Ectodermal cell (in vitro differentiated cells): ENCODE data around the gene ADH5.
"Not testable (repeated sequence)": the region's sequence is repeated elsewhere in the genome, so short reads cannot be mapped to it uniquely, and the experiment has no call there.

ENCODE experiments used
- H3K27ac ChIP-seq: 2 replicates; pipeline ENCODE4 v1.7.0; 2013; ENCODE audit warnings: mild to moderate bottlenecking, low read depth, low read length; ENCODE audit not compliant: insufficient read depth, poor library complexity, severe bottlenecking
- H3K27me3 ChIP-seq: 2 replicates; pipeline ENCODE4 v1.7.0; 2013; ENCODE audit warnings: mild to moderate bottlenecking, low read length; ENCODE audit not compliant: insufficient read depth, control insufficient read depth, poor library complexity, severe bottlenecking
- H3K36me3 ChIP-seq: one replicate; pipeline ENCODE4 v1.7.0; 2013; ENCODE audit warnings: low read length; ENCODE audit not compliant: control insufficient read depth, insufficient read depth
- H3K4me1 ChIP-seq: one replicate; pipeline ENCODE4 v1.7.0; 2013; ENCODE audit warnings: low read length; ENCODE audit not compliant: control insufficient read depth, insufficient read depth
- H3K4me3 ChIP-seq: 2 replicates; pipeline ENCODE4 v1.7.0; 2013; ENCODE audit warnings: low read depth, low read length, control low read depth; ENCODE audit not compliant: insufficient read depth
- H3K9me3 ChIP-seq: 2 replicates; pipeline ENCODE4 v1.7.0; 2013; ENCODE audit warnings: mild to moderate bottlenecking, low read length, moderate library complexity; ENCODE audit not compliant: control insufficient read depth
- WGBS, 2 experiments: methylation state at CpG; one replicate each; pipeline ENCODE4 v1.1.7; 2013; ENCODE audit warnings: missing lambda C conversion rate in 2 of 2; 5-methylcytosine and 5-hydroxymethylcytosine counted together

The ADH5 gene

GRCh38 chr4:99074816-99075215 lies 13.8 kb downstream of the ADH5 start:
- Histone ChIP-seq H3K36me3 (peaks cover 52% of the 10 kb centered on the region), H3K27ac (no peak overlapping the region), H3K27me3 (no peaks in the 10 kb centered on the region), H3K9me3 (no peaks in the 10 kb centered on the region), H3K4me3 (no peak overlapping the region), H3K4me1 (no peaks in the 10 kb centered on the region)
- WGBS, 2 experiments: 96 to 97% methylated on average over 7 of the region's 7 CpGs

DNA sequence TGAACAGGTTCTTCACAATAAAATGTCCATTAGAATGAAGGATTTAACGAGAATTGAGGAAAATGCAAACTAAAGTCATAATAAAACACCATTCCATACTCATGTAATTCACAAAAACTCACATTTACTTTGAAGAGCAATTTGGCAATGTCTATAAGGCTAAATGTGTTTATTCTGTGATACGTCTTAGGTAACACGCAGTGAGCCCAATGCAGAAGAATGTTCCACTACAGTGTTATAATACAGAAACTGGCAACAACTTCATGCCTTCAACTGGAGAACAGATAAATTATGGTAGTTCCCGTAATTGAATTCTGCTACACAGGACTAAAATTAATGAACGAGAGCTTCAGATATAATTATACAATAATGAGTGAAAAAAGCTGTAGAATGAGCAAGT lies 17.4 kb downstream of the ADH5 start:
- 88 to 98% methylated on average over 3 to 5 of the region's 5 CpGs for WGBS, 2 experiments
- Histone ChIP-seq H3K4me3 (no peak overlapping the region), H3K27me3 (no peaks in the 10 kb centered on the region), H3K27ac (no peak overlapping the region), H3K4me1 (no peaks in the 10 kb centered on the region), H3K9me3 (no peaks in the 10 kb centered on the region), H3K36me3 (peaks cover 38% of the 10 kb centered on the region)

DNA sequence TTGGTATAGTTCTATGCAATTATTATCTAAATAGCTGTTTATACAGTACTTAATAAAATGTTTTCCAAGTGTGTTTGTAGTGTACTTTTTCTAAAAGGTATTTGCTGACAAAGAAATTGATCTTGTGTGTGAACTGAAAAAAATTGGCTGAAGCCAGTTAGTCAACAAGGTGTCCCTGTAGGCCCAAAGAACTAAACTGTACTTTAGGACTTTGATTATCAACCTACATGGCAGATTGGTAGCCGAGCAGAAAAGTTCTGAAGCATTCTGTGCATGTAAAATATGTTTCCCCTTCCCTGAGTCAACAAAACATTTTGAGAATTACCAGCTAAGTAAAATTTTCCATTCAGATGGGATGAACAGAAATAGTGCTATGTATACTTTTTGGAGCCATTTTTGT lies 21.0 kb downstream of the ADH5 start:
- H3K4me1 ChIP-seq: no peaks in the 10 kb centered on the region
- 93 to 100% methylated on average over 1 of the region's 1 CpG for WGBS, 2 experiments
- no peak overlapping the region for H3K27ac ChIP-seq
- H3K4me3 ChIP-seq: no peak overlapping the region
- peaks cover 15% of the 10 kb centered on the region for H3K36me3 ChIP-seq
- no peaks in the 10 kb centered on the region for H3K27me3 ChIP-seq
- no peaks in the 10 kb centered on the region for H3K9me3 ChIP-seq

DNA sequence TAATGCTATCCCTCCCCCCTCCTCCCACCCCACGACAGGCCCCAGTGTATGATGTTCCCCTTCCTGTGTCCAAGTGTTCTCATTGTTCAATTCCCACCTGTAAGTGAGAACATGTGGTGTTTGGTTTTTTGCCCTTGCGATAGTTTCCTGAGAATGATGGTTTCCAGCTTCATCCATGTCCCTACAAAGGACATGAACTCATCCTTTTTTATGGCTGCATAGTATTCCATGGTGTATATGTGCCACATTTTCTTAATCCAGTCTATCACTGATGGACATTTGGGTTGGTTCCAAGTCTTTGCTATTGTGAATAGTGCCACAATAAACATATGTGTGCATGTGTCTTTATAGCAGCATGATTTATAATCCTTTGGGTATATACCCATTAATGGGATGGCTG lies 23.1 kb downstream of the ADH5 start:
- H3K27me3 ChIP-seq, H3K4me3 ChIP-seq, H3K4me1 ChIP-seq, H3K9me3 ChIP-seq, H3K27ac ChIP-seq, H3K36me3 ChIP-seq: not testable (repeated sequence)
- WGBS, 2 experiments: no CpG with 5 or more reads among the region's 2 CpGs

DNA sequence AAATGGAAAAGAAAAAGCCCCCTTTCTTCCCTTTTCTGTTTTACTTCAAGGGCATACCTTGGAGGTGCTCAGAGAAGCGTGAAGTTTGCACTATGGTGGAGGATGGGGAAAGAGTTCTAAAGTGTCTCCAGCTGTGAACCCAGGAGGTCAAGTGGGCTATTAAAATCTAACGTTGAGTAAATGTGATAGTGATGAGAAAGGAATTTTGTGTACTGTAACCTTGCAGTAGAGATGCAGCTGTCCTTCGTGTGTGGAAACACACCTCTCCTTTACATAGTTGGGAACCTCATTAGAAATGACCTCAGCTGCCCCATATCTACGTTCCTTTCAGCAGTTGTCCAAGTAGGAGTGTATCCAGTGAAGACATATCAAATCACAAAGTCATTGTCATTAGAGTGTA lies 26.5 kb downstream of the ADH5 start:
- WGBS, 2 experiments: 87 to 90% methylated on average over 4 of the region's 4 CpGs
- H3K4me3 ChIP-seq: no peak overlapping the region
- peaks cover 13% of the 10 kb centered on the region for H3K36me3 ChIP-seq
- no peak overlapping the region for H3K27ac ChIP-seq
- H3K9me3 ChIP-seq: no peaks in the 10 kb centered on the region
- no peaks in the 10 kb centered on the region for H3K4me1 ChIP-seq
- H3K27me3 ChIP-seq: no peaks in the 10 kb centered on the region

DNA sequence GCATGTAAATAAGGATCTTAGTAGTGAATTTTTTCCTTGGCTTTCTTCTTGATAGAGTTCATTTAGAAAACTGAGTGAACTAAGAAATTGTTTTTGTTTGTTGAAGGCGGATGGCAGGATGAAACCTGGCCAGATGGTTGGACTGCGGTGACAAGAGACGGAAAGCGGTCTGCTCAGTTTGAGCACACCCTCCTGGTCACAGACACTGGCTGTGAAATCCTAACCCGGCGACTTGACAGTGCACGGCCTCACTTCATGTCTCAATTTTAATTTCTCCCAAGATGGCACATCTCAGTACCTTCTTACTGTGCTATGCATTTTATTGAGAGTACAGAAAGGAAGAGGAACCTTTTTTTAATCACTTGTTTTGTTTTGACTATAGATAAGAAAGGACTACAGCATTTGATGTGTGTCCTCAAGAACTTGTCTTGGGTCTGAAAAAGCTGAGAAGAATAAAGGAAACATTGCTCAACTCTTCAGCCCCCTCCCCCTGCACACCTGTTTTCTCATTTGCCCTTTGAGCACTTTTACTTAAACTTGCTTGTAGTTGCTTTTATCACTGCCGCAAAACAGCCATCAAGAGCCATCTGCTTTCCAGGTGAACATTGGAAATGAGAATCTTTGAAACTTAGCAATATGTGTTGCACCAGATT lies 27.4 kb downstream of the ADH5 start:
- Histone ChIP-seq H3K4me3 (no peak overlapping the region), H3K4me1 (no peaks in the 10 kb centered on the region), H3K27me3 (no peaks in the 10 kb centered on the region), H3K36me3 (peaks cover 13% of the 10 kb centered on the region), H3K9me3 (no peaks in the 10 kb centered on the region), H3K27ac (no peak overlapping the region)
- 96 to 97% methylated on average over 8 of the region's 8 CpGs for WGBS, 2 experiments

GRCh38 chr4:99059550-99059949 lies 29.0 kb downstream of the ADH5 start:
- no peaks in the 10 kb centered on the region for H3K9me3 ChIP-seq
- no peaks in the 10 kb centered on the region for H3K4me1 ChIP-seq
- peaks cover 13% of the 10 kb centered on the region for H3K36me3 ChIP-seq
- 95 to 96% methylated on average over 1 of the region's 1 CpG for WGBS, 2 experiments
- no peak overlapping the region for H3K4me3 ChIP-seq
- no peak overlapping the region for H3K27ac ChIP-seq
- no peaks in the 10 kb centered on the region for H3K27me3 ChIP-seq

- no peak overlapping the region for H3K27ac ChIP-seq
- no peak overlapping the region for H3K4me3 ChIP-seq
- H3K36me3 ChIP-seq: peaks cover 13% of the 10 kb centered on the region
- no peaks in the 10 kb centered on the region for H3K9me3 ChIP-seq
- no peaks in the 10 kb centered on the region for H3K4me1 ChIP-seq
- 91 to 99% methylated on average over 2 of the region's 2 CpGs for WGBS, 2 experiments
- no peaks in the 10 kb centered on the region for H3K27me3 ChIP-seq
Observed at GRCh38 chr4:99058228-99058627, 30.4 kb downstream of the ADH5 start.

GRCh38 chr4:99054428-99054994 lies 34.1 kb downstream of the ADH5 start:
- H3K27me3 ChIP-seq: no peaks in the 10 kb centered on the region
- no peaks in the 10 kb centered on the region for H3K4me1 ChIP-seq
- 81 to 89% methylated on average over 1 to 3 of the region's 3 CpGs for WGBS, 2 experiments
- no peak overlapping the region for H3K27ac ChIP-seq
- no peak overlapping the region for H3K4me3 ChIP-seq
- no peaks in the 10 kb centered on the region for H3K9me3 ChIP-seq
- H3K36me3 ChIP-seq: peaks cover 38% of the 10 kb centered on the region

DNA sequence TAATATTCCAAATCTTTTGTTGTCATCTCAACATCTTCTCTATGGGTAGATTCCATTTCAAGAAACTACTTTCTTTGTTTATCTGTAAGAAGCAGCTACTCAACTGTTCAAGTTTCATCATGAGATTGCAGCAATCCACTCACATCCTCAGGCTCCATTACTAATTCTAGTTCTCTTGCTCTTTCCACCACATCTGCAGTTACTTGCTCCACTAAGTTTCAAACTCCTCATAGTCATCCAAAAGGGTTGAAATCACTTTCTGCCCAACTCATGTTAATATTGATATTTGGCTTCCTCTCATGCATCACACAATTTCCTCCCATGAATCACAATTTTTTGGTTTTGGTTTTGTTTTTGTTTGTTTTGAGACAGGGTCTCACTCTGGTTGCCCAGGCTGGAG lies 35.7 kb downstream of the ADH5 start:
- Histone ChIP-seq H3K36me3 (peaks cover 38% of the 10 kb centered on the region), H3K4me1 (no peaks in the 10 kb centered on the region), H3K4me3 (no peak overlapping the region), H3K9me3 (no peaks in the 10 kb centered on the region), H3K27ac (no peak overlapping the region), H3K27me3 (no peaks in the 10 kb centered on the region)

GRCh38 chr4:99047710-99048109 lies 40.9 kb downstream of the ADH5 start:
- Histone ChIP-seq H3K4me3 (no peak overlapping the region), H3K36me3 (peaks cover 35% of the 10 kb centered on the region), H3K27ac (no peak overlapping the region), H3K4me1 (no peaks in the 10 kb centered on the region), H3K27me3 (no peaks in the 10 kb centered on the region), H3K9me3 (no peaks in the 10 kb centered on the region)
- 94 to 95% methylated on average over 2 of the region's 2 CpGs for WGBS, 2 experiments
